Small intestine (tissue), 7 donors: ENCODE measurements around the gene SEZ6. TPM values are rescaled to one million over a fixed set of nuclear protein-coding genes. Genes with fewer than 3 reads are reported as not detected.
A peak's percentile ranks its signal among the peaks of the same experiment; 100 is the strongest.

Source experiments
- DNase-seq, 2 donors: peaks; one replicate each; pipeline versions ENCODE4 v3.0.0 to v3.0.0-alpha.2; 2013
- FAIRE-seq: peaks from 2 replicates; lab custom pipeline; 2012; peaks lifted over from hg19 to GRCh38; lab: Jason Lieb, UNC
- H3K27ac ChIP-seq, 3 donors: one replicate each; pipeline ENCODE4 v1.5.1; 2013; ENCODE audit warnings: low read length in 2 of 3, mild to moderate bottlenecking in 2 of 3, control low read depth in 1 of 3, inconsistent platforms in 1 of 3, low read depth in 1 of 3, moderate library complexity in 1 of 3
- H3K27me3 ChIP-seq, 3 donors: one replicate each; pipeline ENCODE4 v1.6.1; 2013; ENCODE audit warnings: low read length in 3 of 3, inconsistent platforms in 1 of 3; ENCODE audit not compliant: control insufficient read depth in 3 of 3, insufficient read depth in 3 of 3
- H3K36me3 ChIP-seq, 3 donors: one replicate each; pipeline ENCODE4 v1.6.1; 2013; ENCODE audit warnings: low read length in 3 of 3, inconsistent platforms in 1 of 3, low read depth in 1 of 3, mild to moderate bottlenecking in 1 of 3, moderate library complexity in 1 of 3; ENCODE audit not compliant: control insufficient read depth in 3 of 3, insufficient read depth in 2 of 3
- H3K4me1 ChIP-seq, 3 donors: one replicate each; pipeline ENCODE4 v1.6.1; 2013; ENCODE audit warnings: low read length in 2 of 3, inconsistent platforms in 1 of 3, low read depth in 1 of 3, mild to moderate bottlenecking in 1 of 3, moderate library complexity in 1 of 3; ENCODE audit not compliant: control insufficient read depth in 3 of 3, insufficient read depth in 2 of 3
- H3K4me3 ChIP-seq, 3 donors: one replicate each; pipeline ENCODE4 v1.5.1; 2013; ENCODE audit warnings: low read length in 3 of 3, control low read depth in 1 of 3, inconsistent platforms in 1 of 3, low read depth in 1 of 3, mild to moderate bottlenecking in 1 of 3, moderate library complexity in 1 of 3
- H3K9me3 ChIP-seq, 2 donors: one replicate each; pipeline ENCODE4 v1.6.1; 2013; ENCODE audit warnings: low read depth in 1 of 2, low read length in 1 of 2; ENCODE audit not compliant: control insufficient read depth in 2 of 2, insufficient read depth in 1 of 2
- WGBS, 3 donors: extraction: QIAGEN DNeasy Blood & Tissue Kit; methylation state at CpG; one replicate each; pipeline ENCODE4 v1.1.7; 2013; 5-methylcytosine and 5-hydroxymethylcytosine counted together
- polyA plus RNA-seq, 4 donors: library from polyadenylated mRNA; stranded (reverse) in 3 of 4; unstranded in 1 of 4; fragments of 200-250 nt in 3 of 4; fragments of 120-200 nt in 1 of 4; gene quantifications; one replicate each; pipeline versions ENCODE4 v1.2.1 to v1.2.3, GENCODE V29; 2013
- donor health status: healthy with polysubstance abuse.
- donor health status: control.
- donor health status: control.
- donor health status: Bipolar disorder and iron deficiency.
- donor health status: healthy.

SEZ6 gene
- polyA plus RNA-seq, 4 donors, result 1.1 to 1.4 TPM; not detected in 2

- WGBS, 3 donors, result 65 to 73% (median 69%) methylated on average over 12 of the region's 12 CpGs
- Histone ChIP-seq H3K4me3 (no peak overlapping the region), H3K9me3 (no peaks in the 10 kb centered on the region), H3K4me1 (no peaks in the 10 kb centered on the region), H3K36me3 (no peaks in the 10 kb centered on the region), H3K27ac (no peak overlapping the region), H3K27me3 (peaks cover 10 to 78% (median 28%) of the 10 kb centered on the region in 3 donors)
- DNase-seq (no peak), FAIRE-seq (no peak)
Measured at GRCh38 chr17:29003289-29003688, 2.5 kb downstream of the SEZ6 start.

GRCh38 chr17:29002811-29003210 lies 3.0 kb downstream of the SEZ6 start:
- FAIRE-seq (no peak), DNase-seq (no peak)
- Histone ChIP-seq H3K9me3 (no peaks in the 10 kb centered on the region), H3K27me3 (peaks cover 10 to 76% (median 26%) of the 10 kb centered on the region in 3 donors), H3K4me3 (no peak overlapping the region), H3K36me3 (no peaks in the 10 kb centered on the region), H3K27ac (no peak overlapping the region), H3K4me1 (no peaks in the 10 kb centered on the region)
- 43 to 58% (median 45%) methylated on average over 4 of the region's 4 CpGs for WGBS, 3 donors

- WGBS, 3 donors, result 74 to 81% (median 76%) methylated on average over 5 of the region's 5 CpGs
- H3K36me3 ChIP-seq, result no peaks in the 10 kb centered on the region
- no peak overlapping the region for H3K4me3 ChIP-seq
- no peak overlapping the region for H3K27ac ChIP-seq
- H3K4me1 ChIP-seq, result no peaks in the 10 kb centered on the region
- H3K9me3 ChIP-seq, result no peaks in the 10 kb centered on the region
- H3K27me3 ChIP-seq, result peaks cover 8 to 65% (median 25%) of the 10 kb centered on the region in 3 donors
- DNase-seq (no peak), FAIRE-seq (no peak)
Measured at GRCh38 chr17:29000973-29001372, 4.9 kb downstream of the SEZ6 start.

- DNase-seq (no peak), FAIRE-seq (no peak)
- Histone ChIP-seq H3K36me3 (no peaks in the 10 kb centered on the region), H3K27me3 (peaks cover 0 to 52% (median 13%) of the 10 kb centered on the region in 3 donors), H3K4me1 (no peaks in the 10 kb centered on the region), H3K4me3 (no peak overlapping the region), H3K27ac (no peak overlapping the region), H3K9me3 (no peaks in the 10 kb centered on the region)
- 21 to 43% (median 38%) methylated on average over 5 of the region's 5 CpGs for WGBS, 3 donors
Measured at GRCh38 chr17:28999206-28999605, 6.6 kb downstream of the SEZ6 start.

- Histone ChIP-seq H3K9me3 (no peaks in the 10 kb centered on the region), H3K4me3 (no peak overlapping the region), H3K4me1 (no peaks in the 10 kb centered on the region), H3K27ac (no peak overlapping the region), H3K27me3 (peaks cover 0 to 38% (median 2%) of the 10 kb centered on the region in 3 donors), H3K36me3 (no peaks in the 10 kb centered on the region)
- 78 to 87% (median 85%) methylated on average over 1 of the region's 1 CpG for WGBS, 3 donors
- DNase-seq (no peak), FAIRE-seq (no peak)
Measured at GRCh38 chr17:28997806-28998205, 8.0 kb downstream of the SEZ6 start.

GRCh38 chr17:28996554-28997096 lies 9.2 kb downstream of the SEZ6 start:
- no peak for FAIRE-seq
- no peaks in the 10 kb centered on the region for H3K36me3 ChIP-seq
- no peak overlapping the region for H3K4me3 ChIP-seq
- no peak for DNase-seq
- H3K9me3 ChIP-seq, result no peaks in the 10 kb centered on the region
- peaks cover 0 to 27% (median 2%) of the 10 kb centered on the region in 3 donors for H3K27me3 ChIP-seq
- no peak overlapping the region for H3K27ac ChIP-seq
- WGBS, 3 donors, result 42 to 49% (median 44%) methylated on average over 5 of the region's 5 CpGs
- H3K4me1 ChIP-seq, result no peaks in the 10 kb centered on the region

- Histone ChIP-seq H3K36me3 (no peaks in the 10 kb centered on the region), H3K27ac (no peak overlapping the region), H3K9me3 (no peaks in the 10 kb centered on the region), H3K27me3 (peaks cover 0 to 11% (median 2%) of the 10 kb centered on the region in 3 donors), H3K4me1 (no peaks in the 10 kb centered on the region), H3K4me3 (no peak overlapping the region)
- FAIRE-seq (no peak), DNase-seq (peak in 1 of 2 donors; percentile 41)
- WGBS, 3 donors, result 76 to 83% (median 83%) methylated on average over 13 of the region's 13 CpGs
Measured at GRCh38 chr17:28993645-28994426, 12.0 kb downstream of the SEZ6 start.

GRCh38 chr17:28992625-28993600 lies 12.9 kb downstream of the SEZ6 start:
- Histone ChIP-seq H3K9me3 (no peaks in the 10 kb centered on the region), H3K4me1 (peaks cover 0 to under 1% (median 0%) of the 10 kb centered on the region in 3 donors), H3K27ac (peak overlapping the region in 1 of 3 donors; percentile 8), H3K4me3 (no peak overlapping the region), H3K36me3 (no peaks in the 10 kb centered on the region), H3K27me3 (peaks cover 0 to 5% (median 2%) of the 10 kb centered on the region in 3 donors)
- DNase-seq, result no peak
- 71 to 80% (median 75%) methylated on average over 10 to 11 of the region's 11 CpGs for WGBS, 3 donors
- FAIRE-seq, result no peak
